Germinal center (tissue), 1 donor: Measurements from ENCODE around the gene GSTA5.
"Not testable (repeated sequence)": the region's sequence is repeated elsewhere in the genome, so short reads cannot be mapped to it uniquely, and the experiment has no call there.

ENCODE experiments used
- DNase-seq: peaks from one replicate; pipeline ENCODE4 v3.0.0; 2012; ENCODE audit warnings: mixed read lengths, low spot score

GSTA5 gene

DNA sequence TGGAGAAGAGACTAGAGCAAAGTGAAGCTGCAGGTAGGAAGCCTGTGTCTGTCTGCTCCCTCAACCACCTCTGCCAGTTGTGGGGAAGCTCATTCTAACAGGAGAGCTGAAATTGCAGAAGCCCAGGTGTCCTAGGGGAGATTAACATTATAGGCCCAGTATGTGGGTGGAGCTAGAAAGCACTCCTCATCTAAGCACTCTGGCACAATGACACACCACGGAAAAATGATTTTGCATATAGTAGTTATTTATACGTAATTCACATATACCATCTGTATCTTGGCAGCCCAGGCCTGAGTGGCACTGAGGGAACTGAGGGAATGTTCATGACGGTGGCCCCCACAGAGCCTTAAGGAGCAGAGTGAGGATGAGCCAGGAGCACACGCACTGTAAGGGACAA is 9.7 kb downstream of the GSTA5 start:
- not testable (repeated sequence) for DNase-seq

DNA sequence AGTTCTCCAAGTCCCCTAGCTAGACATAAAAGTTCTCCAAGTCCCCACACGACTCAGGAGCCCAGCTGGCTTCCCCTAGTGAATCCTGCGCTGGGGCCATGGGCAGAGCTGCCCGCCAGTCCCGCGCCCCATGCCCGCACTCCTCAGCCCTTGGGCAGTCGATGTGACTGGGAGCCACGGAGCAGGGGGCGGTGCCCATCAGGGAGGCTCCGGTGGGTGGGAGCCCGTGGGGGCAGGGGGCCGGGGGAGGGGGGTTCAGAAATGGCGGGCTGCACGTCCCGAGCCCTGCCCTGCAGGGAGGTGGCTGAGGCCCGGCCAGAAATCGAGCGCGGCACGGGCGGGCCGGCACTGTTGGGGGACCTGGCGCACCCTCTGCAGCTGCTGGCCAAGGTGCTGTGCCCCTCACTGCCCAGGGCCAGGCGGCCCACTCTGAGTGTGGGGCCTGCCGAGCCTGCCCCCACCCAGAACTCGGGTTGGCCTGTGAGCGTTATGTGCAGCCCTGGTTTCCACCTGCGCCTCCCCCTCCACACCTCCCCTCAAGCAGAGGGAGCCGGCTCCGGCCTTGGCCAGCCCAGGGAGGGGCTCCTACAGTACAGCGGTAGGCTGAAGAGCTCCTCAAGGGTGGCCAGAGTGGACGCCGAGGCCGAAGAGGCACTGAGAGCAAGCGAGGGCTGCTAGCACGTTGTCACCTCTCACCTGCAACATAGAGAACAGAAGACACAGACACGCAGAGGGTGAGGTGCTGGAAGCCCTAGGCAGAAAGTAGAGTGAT is 11.4 kb downstream of the GSTA5 start:
- DNase-seq = no peak

DNA sequence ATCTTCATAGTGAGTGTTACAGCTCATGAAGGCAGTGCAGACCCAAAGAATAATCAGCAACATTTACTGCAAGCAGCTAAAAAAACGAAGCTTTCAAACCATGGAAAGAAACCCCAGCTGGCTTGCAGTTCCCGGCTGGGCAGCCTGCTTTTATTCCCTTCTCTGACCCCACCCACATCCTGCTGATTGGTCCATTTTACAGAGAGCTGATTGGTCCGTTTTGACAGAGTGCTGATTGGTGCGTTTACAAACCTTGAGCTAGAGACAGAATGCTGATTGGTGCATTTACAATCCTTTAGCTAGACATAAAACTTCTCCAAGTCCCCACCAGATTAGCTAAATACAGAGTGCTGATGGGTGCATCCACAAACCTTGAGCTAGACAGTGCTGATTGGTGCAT is 12.0 kb downstream of the GSTA5 start:
- not testable (repeated sequence) for DNase-seq

DNA sequence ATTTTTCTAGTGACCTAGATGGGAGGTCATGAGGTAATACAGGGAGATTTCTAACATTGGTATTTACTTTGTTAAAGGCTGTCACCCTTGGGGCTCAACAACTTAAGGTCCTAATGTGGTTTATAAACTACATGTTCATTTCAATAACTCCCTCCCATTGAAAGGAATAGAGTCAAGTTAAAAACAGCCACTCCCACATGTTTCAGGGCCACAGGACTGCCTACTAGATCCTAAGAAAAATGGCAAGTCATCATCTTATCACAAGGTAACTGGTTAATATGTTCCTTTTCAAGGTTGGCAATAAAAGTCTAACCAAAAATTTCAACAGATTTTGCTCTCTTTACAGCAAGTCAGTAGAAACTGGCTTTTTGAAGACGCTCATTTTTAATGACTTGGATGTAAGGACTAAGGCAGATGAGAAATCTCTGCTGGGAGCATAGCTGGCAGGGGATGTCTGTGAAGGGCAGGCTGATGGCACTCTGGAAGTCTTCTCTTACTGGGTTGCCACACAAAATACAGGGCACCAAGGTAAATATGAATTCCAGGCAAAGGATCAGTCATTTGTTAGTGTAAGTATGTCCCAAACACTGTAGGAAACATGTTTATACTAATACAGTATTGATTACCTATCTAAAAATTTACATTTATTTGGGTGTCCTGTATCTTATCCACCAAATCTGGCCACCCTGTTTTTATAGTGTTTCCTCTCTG is 13.4 kb downstream of the GSTA5 start:
- DNase-seq = not testable (repeated sequence)

DNA sequence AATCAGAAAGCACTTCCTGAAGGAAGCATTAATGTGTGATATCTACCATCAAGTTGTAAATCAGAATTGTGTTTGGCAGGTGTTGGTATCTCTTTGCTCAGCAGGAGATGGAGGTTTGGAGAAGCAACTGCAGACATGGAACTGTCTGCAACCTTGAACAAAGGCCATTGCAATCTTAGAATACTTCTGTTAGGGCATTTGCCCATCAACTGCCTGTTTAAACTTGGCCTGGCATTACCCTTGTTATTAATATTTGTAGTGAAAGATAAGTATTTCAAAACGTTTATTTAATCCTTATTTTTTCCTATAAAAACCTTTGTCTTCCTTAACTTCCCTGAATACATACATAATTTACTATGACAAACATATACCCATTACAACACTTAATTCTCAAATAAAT is 14.1 kb downstream of the GSTA5 start:
- DNase-seq = no peak

DNA sequence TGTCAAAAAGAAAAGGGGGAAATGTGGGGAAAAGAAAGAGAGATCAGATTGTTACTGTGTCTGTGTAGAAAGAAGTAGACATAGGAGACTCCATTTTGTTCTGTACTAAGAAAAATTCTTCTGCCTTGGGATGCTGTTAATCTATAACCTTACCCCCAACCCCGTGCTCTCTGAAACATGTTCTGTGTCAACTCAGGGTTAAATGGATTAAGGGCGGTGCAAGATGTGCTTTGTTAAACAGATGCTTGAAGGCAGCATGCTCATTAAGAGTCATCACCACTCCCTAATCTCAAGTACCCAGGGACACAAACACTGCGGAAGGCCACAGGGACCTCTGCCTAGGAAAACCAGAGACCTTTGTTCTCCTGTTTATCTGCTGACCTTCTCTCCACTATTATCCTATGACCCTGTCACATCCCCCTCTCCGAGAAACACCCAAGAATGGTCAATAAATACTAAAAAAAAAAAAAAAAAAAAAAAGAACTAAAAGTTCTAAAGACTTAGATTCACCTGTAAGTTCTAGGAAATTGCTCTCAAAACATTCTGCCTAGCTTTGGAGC is 14.6 kb downstream of the GSTA5 start:
- not testable (repeated sequence) for DNase-seq

DNA sequence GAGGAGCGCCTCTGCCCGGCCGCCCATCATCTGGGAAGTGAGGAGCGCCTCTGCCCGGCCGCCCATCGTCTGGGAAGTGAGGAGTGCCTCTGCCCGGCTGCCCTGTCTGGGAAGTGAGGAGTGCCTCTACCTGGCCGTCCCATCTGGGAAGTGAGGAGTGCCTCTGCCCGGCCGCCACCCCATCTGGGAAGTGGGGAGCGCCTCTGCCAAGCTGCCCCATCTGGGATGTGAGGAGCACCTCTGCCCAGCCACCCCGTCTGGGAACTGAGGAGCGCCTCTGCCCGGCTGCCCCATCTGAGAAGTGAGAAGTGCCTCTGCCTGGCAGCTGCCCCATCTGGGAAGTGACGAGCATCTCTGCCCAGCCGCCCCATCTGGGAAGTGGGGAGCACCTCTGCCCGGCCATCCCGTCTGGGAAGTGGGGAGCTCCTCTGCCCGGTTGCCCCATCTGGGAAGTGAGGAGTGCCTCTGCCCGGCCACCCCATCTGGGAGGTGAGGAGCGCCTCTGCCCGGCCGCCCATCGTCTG is 15.3 kb downstream of the GSTA5 start:
- not testable (repeated sequence) for DNase-seq

DNA sequence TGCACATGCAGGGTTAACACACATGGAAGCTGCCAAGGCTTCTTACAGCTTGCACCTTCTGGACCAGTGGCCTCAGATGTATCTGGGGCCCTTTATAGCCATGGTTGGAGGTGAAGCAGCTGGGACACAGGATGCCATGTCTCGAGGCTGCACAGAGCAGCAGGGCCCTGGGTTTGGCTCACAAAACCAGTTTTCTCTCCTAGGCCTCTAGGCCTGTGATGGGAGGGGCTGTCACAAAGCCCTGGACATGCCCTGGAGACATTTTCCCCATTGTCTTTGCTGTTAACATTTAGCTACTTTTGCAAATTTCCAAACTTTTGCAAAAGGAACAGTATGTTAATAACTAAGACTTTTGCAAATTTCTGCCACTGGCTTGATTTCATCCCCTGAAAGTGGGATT is 18.8 kb downstream of the GSTA5 start:
- DNase-seq = no peak

DNA sequence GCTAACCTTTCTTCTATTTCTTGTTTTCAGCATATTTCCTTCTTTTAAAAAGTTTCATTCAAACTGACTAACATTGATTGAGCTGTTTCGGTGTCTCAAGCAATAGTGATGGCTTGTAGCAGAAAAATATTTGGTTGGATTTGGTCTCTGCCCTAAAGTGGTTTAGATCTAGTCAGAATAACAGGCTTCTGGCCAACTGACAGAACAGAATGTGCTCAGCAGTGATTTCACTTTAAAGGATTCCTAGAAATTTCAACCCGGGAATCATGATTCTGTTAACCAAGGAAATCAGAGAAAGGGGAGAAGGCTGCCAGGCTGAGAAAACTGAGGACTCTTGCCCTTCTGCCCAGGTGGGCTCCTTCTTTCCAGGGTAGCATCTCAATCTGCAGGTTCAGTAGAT is 20.4 kb downstream of the GSTA5 start:
- DNase-seq = no peak

DNA sequence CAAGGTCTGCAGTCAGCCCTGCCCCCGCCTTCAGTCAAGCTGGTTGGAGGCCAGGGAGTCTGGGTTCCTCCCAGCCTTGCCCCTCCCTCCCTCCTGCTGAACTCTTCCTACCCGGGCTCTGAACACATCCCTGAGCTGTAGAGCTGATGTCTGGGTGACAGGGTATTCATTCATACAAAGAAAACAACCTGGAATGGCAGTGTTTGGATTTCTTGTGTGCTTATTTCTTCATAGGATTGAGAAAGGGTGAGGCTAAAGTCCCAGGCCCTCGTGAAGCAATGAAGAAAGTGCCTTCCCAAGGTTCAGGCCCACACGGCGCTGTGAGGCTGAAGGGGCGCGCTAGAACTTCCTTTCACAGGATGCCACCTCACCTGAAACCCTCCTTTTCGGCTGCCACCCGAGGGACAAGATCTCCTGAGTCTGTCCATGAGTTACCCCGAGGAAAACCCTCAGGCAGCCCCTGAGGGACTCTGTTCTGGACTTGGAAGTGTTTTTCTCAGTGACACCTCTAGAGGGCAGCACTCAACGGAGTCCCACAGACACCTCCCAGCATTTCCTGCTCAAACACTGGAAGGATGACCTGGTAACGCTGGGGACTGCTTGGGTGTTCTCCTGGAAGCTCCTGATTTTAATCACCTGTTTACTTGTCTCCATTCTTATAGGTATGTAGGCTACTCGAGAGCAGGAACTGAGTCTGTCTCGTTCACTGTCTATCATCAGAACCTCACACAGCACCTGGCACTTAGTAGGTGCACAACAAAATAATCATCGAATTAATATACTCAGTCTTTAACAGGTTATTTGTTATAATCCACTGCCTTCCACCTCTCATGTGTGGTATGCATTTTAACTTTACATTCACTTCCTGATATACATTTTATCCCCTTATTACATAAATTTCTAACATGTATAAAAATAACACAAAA is 25.2 kb downstream of the GSTA5 start:
- DNase-seq = peak; percentile 66

DNA sequence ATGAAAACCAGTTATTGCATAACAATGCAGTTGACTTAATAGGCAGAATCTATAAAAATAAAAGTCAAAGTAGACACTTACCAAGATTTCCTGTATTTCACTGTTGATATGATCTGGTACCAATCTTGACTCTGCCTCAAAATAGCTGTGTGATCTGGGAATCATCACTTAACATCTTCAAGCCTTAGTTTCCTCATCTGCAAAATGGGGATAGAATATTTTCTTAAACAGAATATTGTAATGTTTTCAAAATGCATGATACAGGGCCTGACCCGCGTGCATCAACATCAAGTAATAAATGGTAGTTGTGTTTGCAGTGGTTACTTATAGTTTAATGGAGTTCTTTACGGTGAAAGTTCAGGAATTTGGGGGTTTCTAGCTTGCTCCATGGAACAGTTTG is 26.1 kb downstream of the GSTA5 start:
- not testable (repeated sequence) for DNase-seq

DNA sequence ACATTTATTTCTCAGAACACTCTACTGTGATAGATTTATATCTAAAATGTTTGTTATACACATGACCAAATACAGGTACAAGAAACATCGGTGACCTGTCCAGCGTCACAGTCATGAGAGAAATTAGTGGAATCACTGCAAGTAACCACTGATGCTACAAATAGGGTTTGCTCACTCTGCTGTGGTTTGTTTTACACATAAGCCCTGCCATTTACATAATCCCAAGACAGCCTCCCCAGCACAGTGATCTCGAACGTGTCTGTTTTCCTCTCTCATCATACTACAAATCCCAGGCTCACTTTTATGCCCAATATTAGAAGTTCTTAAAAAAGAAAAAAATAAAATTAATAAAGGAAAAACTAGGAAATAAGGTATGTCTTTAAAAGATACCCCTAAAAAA is 30.8 kb downstream of the GSTA5 start:
- not testable (repeated sequence) for DNase-seq

DNA sequence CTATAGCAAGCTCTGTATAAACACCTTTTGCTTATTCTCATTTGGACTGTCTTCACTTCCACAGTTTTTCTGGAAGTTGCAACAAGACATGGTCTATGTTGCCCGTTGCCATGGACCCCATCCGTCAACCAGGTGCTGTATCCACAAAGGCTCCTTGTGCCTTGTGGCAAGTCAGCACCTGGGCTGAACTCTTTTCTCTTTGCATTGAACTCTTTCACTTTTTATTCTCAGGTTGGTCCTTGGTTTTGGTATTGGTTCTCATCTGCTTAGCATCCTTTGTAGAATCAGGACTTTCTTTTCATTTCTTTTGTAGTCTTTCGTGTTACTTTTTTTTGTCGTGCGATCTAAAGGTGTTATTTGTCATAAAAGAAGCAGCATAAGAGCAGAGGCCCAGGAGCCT is 32.0 kb downstream of the GSTA5 start:
- DNase-seq = no peak

DNA sequence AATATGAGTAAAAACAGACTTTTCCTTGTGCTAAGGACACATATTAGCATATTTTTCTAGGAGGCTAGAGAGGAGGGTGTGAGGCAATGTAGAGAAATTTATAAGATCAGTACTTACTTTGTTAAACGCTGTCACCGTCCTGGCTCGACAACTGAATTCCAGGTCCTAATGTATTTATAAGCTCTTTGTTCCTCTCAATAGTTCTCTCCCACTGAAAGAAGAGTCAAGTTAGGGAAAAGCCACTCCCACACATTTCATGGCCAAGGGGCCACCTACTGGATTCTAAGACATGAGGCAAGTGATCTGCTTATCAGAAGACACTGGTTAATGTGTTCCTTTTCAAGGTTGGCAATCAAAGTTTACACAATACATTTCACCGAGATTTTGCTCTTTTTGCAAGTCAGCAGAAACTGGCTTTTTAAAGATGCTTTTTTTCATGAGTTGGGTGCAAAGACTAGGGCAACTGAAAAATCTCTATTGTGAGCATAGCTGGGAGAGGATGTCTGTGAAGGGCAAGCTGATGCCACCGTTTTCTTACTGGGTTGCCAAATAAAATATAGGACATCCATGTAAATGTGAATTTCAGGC is 36.9 kb downstream of the GSTA5 start, which contains the start of gene GSTA1:
GSTA1 (minus strand) TSS at position 149 of the 588 bp plus-strand sequence. CDS start 4,549 bp downstream, outside the sequence.
- not testable (repeated sequence) for DNase-seq

DNA sequence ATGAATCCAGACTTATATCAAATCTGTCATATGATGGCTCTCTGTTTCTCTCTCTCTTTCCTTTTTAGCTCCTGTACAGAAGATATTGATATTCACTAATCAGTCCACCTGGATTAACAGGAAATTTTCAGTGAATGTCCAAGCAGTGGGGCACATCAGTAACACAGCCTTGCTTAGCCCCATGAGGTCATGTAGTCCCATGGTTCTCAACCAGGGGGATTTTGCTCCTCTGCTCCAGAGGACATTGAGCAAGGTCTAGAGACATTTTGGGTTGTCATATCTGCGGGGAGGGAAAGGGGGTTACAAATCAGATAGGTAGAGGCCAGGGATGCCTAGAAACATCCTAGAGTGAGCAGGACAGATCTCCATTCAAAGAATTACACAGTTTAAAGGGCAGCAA is 37.8 kb downstream of the GSTA5 start:
- DNase-seq = no peak

DNA sequence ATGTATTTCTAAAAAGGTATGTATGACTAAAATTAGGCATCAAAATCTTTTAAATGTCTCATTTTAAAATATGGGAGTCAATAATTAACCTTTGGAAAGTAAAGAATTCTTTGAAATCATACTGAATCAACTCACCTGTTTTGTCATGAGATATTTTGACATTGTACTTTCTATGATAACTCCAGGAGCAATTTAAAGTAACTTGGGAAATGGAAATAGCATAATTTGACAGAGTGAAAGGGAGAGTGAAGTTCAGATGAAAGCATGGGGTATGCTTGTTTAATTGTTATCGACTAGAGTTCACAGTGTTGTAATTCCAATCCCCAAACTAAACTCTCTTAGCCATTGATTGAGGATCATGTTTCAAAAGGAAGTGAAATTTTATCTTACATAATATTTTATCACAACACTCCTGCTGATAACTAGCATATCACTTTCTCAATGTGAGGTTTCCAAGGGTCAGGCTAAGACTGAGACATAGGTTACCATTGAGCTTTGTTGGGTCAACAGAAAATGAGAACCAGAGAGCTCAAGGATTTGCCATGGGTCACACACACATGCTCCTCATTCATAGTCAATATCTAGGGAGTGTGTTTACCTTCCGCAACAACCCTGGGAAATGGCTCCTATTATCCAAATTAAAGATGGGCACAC is 39.3 kb downstream of the GSTA5 start:
- DNase-seq = no peak

DNA sequence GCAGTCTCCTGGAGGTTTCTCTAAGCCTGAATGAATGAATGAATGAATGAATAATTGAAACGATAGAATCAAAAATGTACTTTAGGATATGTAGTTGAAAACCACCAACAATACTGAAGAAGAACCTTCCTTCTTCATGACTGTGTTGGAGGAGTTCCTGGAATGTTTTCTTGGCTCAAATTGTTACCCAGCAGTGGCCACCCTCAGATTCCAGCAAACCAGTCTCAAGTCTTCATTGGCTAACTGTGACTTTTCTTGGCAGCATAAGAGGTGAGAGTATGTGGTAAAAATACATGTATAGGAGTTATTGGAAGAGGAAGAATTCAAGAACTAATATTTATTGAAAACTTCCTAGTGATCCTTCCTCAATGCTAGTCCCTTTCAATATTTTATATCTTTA is 41.3 kb downstream of the GSTA5 start:
- not testable (repeated sequence) for DNase-seq

DNA sequence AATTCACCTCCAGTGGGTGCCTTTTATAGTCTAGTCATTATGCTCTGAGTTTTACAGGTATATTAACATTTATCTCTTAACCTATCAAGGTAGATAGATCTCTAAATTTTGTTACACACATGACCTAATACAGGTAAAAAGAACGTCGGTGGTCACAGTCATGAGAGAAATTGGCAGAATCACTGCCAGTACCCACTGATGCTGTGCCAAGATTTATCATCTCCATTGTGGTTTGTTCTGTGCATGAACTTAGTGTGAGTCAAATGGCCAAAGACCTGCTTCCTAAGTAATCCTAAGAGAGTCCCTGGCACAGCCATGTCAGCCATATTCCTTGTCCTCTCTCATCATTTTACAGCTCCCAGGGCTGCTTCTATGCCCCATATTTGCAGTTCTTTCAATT is 46.2 kb downstream of the GSTA5 start:
- DNase-seq = not testable (repeated sequence)

DNA sequence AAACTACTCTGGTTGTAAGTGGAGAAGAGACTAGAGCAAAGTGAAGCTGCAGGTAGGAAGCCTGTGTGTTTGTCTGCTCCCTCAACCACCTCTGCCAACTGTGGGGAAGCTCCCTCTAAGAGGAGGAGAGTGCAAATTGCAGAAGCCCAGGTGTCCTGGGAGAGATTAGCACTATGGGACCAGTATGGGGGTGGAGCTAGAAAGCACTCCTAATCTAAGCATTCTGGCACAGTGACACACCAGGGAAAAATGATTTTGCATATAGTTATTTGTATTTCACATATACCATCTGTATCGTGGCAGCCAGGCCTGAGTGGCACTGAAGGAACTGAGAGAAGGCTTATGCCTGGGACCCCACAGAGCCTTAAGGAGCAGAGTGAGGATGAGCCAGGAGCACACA is 49.8 kb downstream of the GSTA5 start:
- no peak for DNase-seq

DNA sequence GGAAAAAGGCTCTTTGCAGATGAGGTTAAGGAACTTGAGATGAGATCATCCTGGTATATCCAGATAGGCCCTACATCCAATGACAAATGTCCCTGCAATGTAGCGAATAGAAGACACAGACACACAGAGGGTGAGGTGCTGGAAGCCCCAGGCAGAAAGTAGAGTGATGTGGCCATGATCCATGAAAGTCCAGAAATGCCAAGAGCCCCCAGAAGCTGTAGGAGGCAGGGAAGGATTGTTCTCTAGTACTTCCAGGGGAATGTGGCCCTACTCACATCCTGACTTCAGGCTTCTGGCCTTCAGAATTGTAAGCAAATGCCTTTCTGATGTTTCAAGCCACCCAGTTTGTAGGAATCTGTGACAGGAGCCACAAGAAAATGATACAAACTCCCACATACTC is 51.0 kb downstream of the GSTA5 start:
- DNase-seq = not testable (repeated sequence)

DNA sequence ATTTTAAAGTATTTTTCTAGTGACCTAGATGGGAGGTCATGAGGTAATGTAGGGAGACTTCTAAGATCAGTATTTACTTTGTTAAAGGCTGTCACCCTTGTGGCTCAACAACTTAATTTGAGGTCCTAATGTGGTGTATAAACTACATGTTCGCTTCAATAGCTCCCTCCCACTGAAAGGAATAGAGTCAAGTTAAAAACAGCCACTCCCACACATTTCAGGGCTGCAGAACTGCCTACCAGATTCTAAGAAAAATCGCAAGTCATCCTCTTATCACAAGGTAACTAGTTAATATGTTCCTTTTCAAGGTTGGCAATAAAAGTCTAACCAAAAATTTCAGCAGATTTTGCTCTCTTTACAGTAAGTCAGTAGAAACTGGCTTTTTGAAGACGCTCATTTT is 52.1 kb downstream of the GSTA5 start:
- DNase-seq = no peak
